K562 (cell line): Measurements from ENCODE around the gene ZNF593OS. TPM values are rescaled to one million over a fixed set of nuclear protein-coding genes. Genes with fewer than 3 reads are reported as not detected.

Source experiments
- FUS ChIP-seq: fragments of 200-400 bp; formaldehyde crosslinking; optimal IDR thresholded peaks from 2 replicates; pipeline ENCODE3; 2017; ENCODE audit warnings: low read depth, low read length
- GTF2B ChIP-seq: IDR thresholded peaks from 2 replicates; pipeline ENCODE4 v1.6.1; 2011; ENCODE audit not compliant: insufficient read length; ENCODE audit errors: extremely low read depth
- HBP1 ChIP-seq: fragments of 450-650 bp; formaldehyde crosslinking; IDR thresholded peaks from 2 replicates; pipeline ENCODE4 v1.4.0; 2022; ENCODE audit warnings: missing genetic modification characterization
- HMGN3 ChIP-seq: IDR thresholded peaks from 2 replicates; pipeline ENCODE4 v1.6.1; 2011; ENCODE audit warnings: borderline replicate concordance, low read depth, mild to moderate bottlenecking, mixed read lengths, low read length; ENCODE audit not compliant: insufficient read length; ENCODE audit errors: extremely low read depth
- IRF9 ChIP-seq: fragments of 450-650 bp; IDR thresholded peaks from 2 replicates; pipeline ENCODE4 v1.6.1; 2016; ENCODE audit warnings: missing biosample characterization, missing genetic modification characterization
- NCOA4 ChIP-seq: fragments of 450-650 bp; IDR thresholded peaks from 2 replicates; pipeline ENCODE4 v1.6.1; 2018; ENCODE audit warnings: mild to moderate bottlenecking; ENCODE audit not compliant: partially characterized antibody
- NFRKB ChIP-seq: fragments of 450-650 bp; IDR thresholded peaks from 2 replicates; pipeline ENCODE4 v1.6.1; 2016; ENCODE audit warnings: low read depth
- NFXL1 ChIP-seq: fragments of 450-650 bp; formaldehyde crosslinking; IDR thresholded peaks from 2 replicates; pipeline ENCODE4 v1.4.0; 2021; ENCODE audit warnings: mild to moderate bottlenecking
- PBX2 ChIP-seq, 2 experiments: IDR thresholded peaks in 1 of 2; conservative IDR thresholded peaks in 1 of 2; 2 replicates each; pipeline ENCODE4 v1.6.1; 2016; ENCODE audit warnings: low read depth in 2 of 2, mild to moderate bottlenecking in 1 of 2, missing compliant biosample characterization in 1 of 2, missing genetic modification characterization in 1 of 2, moderate library complexity in 1 of 2
- POLR2H ChIP-seq: IDR thresholded peaks from 2 replicates; pipeline ENCODE4 v1.6.1; 2016; ENCODE audit warnings: missing genetic modification characterization, low read depth, mild to moderate bottlenecking, control low read depth, missing compliant biosample characterization, moderate library complexity
- RBM15 ChIP-seq: fragments of 200-400 bp; formaldehyde crosslinking; IDR thresholded peaks from 2 replicates; pipeline ENCODE4 v1.6.1; 2018; ENCODE audit warnings: mild to moderate bottlenecking, low read length, moderate library complexity; ENCODE audit not compliant: insufficient read depth
- ZBTB17 ChIP-seq: fragments of 450-650 bp; formaldehyde crosslinking; IDR thresholded peaks from 2 replicates; pipeline ENCODE4 v1.4.0; 2020; ENCODE audit warnings: mild to moderate bottlenecking
- ZBTB9 ChIP-seq: fragments of 450-650 bp; formaldehyde crosslinking; IDR thresholded peaks from 2 replicates; pipeline ENCODE4 v1.4.0; 2020; ENCODE audit warnings: mild to moderate bottlenecking, moderate library complexity
- ZNF655 ChIP-seq: fragments of 250-450 bp; sonication (Bioruptor Pico); IDR thresholded peaks from 2 replicates; pipeline ENCODE4 v1.5.0; 2021
- ZSCAN32 ChIP-seq: fragments of 450-650 bp; formaldehyde crosslinking; IDR thresholded peaks from 2 replicates; pipeline ENCODE4 v1.4.0; 2020; ENCODE audit warnings: mild to moderate bottlenecking, moderate library complexity
- polyA plus RNA-seq, 8 experiments: library from polyadenylated mRNA; depleted of rRNA in 4 of 8; stranded (reverse) in 5 of 8; unstranded in 3 of 8; fragments of >200 nt; fragmentation: Nextera tagmentation in 2 of 8; fragmentation: Illumina TruSeq in 1 of 8; extraction: Ambion mirVana in 2 of 8; extraction: Trizol in 1 of 8; gene quantifications; 2 replicates each; pipeline versions ENCODE4 v1.2.1 to v1.2.3, GENCODE V29; 2011 to 2014; ENCODE audit warnings: inconsistent platforms in 1 of 8, missing spikeins in 1 of 8
- total RNA-seq, 7 experiments: library from RNA; depleted of rRNA in 6 of 7; stranded (reverse); fragments of >200 nt in 6 of 7; fragmentation: Illumina TruSeq in 2 of 7; extraction: Trizol in 2 of 7; gene quantifications; 2 replicates each; pipeline versions ENCODE4 v1.2.1 to v1.2.3, GENCODE V29; 2011 to 2021; ENCODE audit warnings: low replicate concordance in 1 of 7

ZNF593OS gene
- total and polyA plus RNA-seq, 9 of the 15 experiments (the other 6 are each of a cell fraction or from before 2014, with no cell fraction given) = 0.24 to 0.27 TPM; not detected in 7

- TF ChIP-seq FUS = no peak
- TF ChIP-seq ZBTB17 (CRISPR knock-in tag) = peak; percentile 61; the same call in 1 of the 2 replicates
- no peak for TF ChIP-seq ZSCAN32
- TF ChIP-seq ZNF655 (CRISPR knock-in tag) = no peak
- peak; percentile 78 for TF ChIP-seq IRF9 (tag)
- no peak for TF ChIP-seq HBP1
- no peak for TF ChIP-seq RBM15
- TF ChIP-seq HMGN3 = no peak
- no peak for TF ChIP-seq NCOA4
- peak; percentile 67; the same call in 1 of the 2 replicates for TF ChIP-seq NFXL1 (CRISPR knock-in tag)
- TF ChIP-seq NFRKB = 0 out of 2 replicates have a peak, but pooled peaks have one; percentile 13
- no peak for TF ChIP-seq GTF2B
- TF ChIP-seq ZBTB9 (CRISPR knock-in tag) = peak; percentile 65; the same call in 1 of the 2 replicates
- no peak for TF ChIP-seq PBX2 (CRISPR knock-in tag; IDR thresholded peaks at IDR 0.05; ENCODE audit: low read depth)
- peak; percentile 74 for TF ChIP-seq PBX2 (tag; conservative IDR thresholded peaks at IDR 0.05; ENCODE audit: low read depth)
- TF ChIP-seq POLR2H = no peak
Measured at GRCh38 chr1:26124418-26125331, 47.0 kb downstream of the ZNF593OS start (continued).
